Uterus (tissue), 2 donors: ENCODE results near the gene PROC.

Experiments used
- CTCF ChIP-seq, 4 experiments: fragments of 200-600 bp in 2 of 4; fragments of 450-650 bp in 2 of 4; sonication (generic) in 2 of 4; IDR thresholded peaks; one replicate each; pipeline ENCODE4 v1.5.1; 2016 to 2019; ENCODE audit warnings: antibody characterized with exemption in 4 of 4, mild to moderate bottlenecking in 2 of 4, moderate library complexity in 1 of 4
- POLR2A ChIP-seq, 2 donors: fragments of 450-650 bp; IDR thresholded peaks; one replicate each; pipeline ENCODE4 v1.6.1; 2016; ENCODE audit warnings: antibody characterized with exemption in 2 of 2, mild to moderate bottlenecking in 1 of 2, moderate library complexity in 1 of 2

GRCh38 chr2:127411653-127412369 lies 6.4 kb upstream of the PROC start:
- TF ChIP-seq POLR2A (IDR thresholded peaks at IDR 0.05) (no peak), CTCF (IDR thresholded peaks at IDR 0.05) (no peak)
